HepG2 (cell line): ENCODE results near the gene ECPAS. TPM values are rescaled to one million over a fixed set of nuclear protein-coding genes. Genes with fewer than 3 reads are reported as not detected.

Experiments
- ARHGAP35 ChIP-seq: sonication (generic); formaldehyde crosslinking; IDR thresholded peaks from 2 replicates; pipeline ENCODE4 v1.9.0; 2022; ENCODE audit warnings: mild to moderate bottlenecking, inconsistent platforms, moderate library complexity, missing genetic modification reagents, borderline replicate concordance
- ASH2L ChIP-seq: fragments of 300-600, 200-600 bp; sonication (generic); IDR thresholded peaks from 2 replicates; pipeline ENCODE4 v1.7.0; 2017; ENCODE audit warnings: low read depth, mild to moderate bottlenecking, moderate library complexity, mixed read lengths, low read length; ENCODE audit not compliant: insufficient read length
- BRF2 ChIP-seq: sonication (generic); formaldehyde crosslinking; IDR thresholded peaks from 2 replicates; pipeline ENCODE4 v1.8.1; 2022; ENCODE audit warnings: mild to moderate bottlenecking, missing genetic modification reagents
- CCAR2 ChIP-seq: fragments of 200-400 bp; formaldehyde crosslinking; optimal IDR thresholded peaks from 2 replicates; pipeline ENCODE3; 2018; ENCODE audit warnings: low read depth, mild to moderate bottlenecking, low read length, moderate library complexity
- FOXO1 ChIP-seq: sonication (generic); formaldehyde crosslinking; IDR thresholded peaks from 2 replicates; pipeline ENCODE4 v1.4.0; 2020; ENCODE audit warnings: missing genetic modification reagents
- HMGXB3 ChIP-seq: sonication (generic); formaldehyde crosslinking; IDR thresholded peaks from 2 replicates; pipeline ENCODE4 v1.4.0; 2020; ENCODE audit warnings: missing genetic modification reagents, borderline replicate concordance
- NCOA2 ChIP-seq: sonication (generic); formaldehyde crosslinking; IDR thresholded peaks from 2 replicates; pipeline ENCODE4 v1.8.0; 2022; ENCODE audit warnings: inconsistent platforms
- NFYC ChIP-seq: IDR thresholded peaks from 2 replicates; pipeline ENCODE4 v1.6.1; 2016; ENCODE audit warnings: missing genetic modification reagents, missing compliant biosample characterization
- SOX6 ChIP-seq, 2 experiments: fragments of 450-650 bp in 1 of 2; sonication (generic) in 1 of 2; formaldehyde crosslinking in 1 of 2; IDR thresholded peaks; 2 replicates each; pipeline versions ENCODE4 v1.4.0 to v1.6.1; 2017 to 2020; ENCODE audit warnings: antibody characterized with exemption in 1 of 2, mild to moderate bottlenecking in 1 of 2, missing genetic modification reagents in 1 of 2
- STAG1 ChIP-seq: sonication (generic); formaldehyde crosslinking; IDR thresholded peaks from 2 replicates; pipeline ENCODE4 v1.4.0; 2020; ENCODE audit warnings: missing genetic modification reagents
- STAT6 ChIP-seq: sonication (generic); formaldehyde crosslinking; IDR thresholded peaks from 2 replicates; pipeline ENCODE4 v1.4.0; 2020; ENCODE audit warnings: missing genetic modification reagents, mild to moderate bottlenecking, borderline replicate concordance
- YEATS4 ChIP-seq: sonication (generic); formaldehyde crosslinking; IDR thresholded peaks from 2 replicates; pipeline ENCODE4 v1.4.0; 2020; ENCODE audit warnings: missing genetic modification reagents, borderline replicate concordance
- ZBTB43 ChIP-seq: sonication (generic); formaldehyde crosslinking; conservative IDR thresholded peaks from 2 replicates; pipeline ENCODE4 v1.4.0; 2020; ENCODE audit warnings: missing genetic modification reagents
- ZFP91 ChIP-seq: sonication (generic); formaldehyde crosslinking; IDR thresholded peaks from 2 replicates; pipeline ENCODE4 v1.9.0; 2022; ENCODE audit warnings: missing genetic modification reagents, mild to moderate bottlenecking, borderline replicate concordance
- ZNF275 ChIP-seq: sonication (generic); formaldehyde crosslinking; IDR thresholded peaks from 2 replicates; pipeline ENCODE4 v1.8.0; 2022; ENCODE audit warnings: missing genetic modification reagents, mild to moderate bottlenecking, inconsistent platforms, borderline replicate concordance
- ZNF430 ChIP-seq: sonication (generic); formaldehyde crosslinking; IDR thresholded peaks from 2 replicates; pipeline ENCODE4 v1.9.0; 2021; ENCODE audit warnings: mild to moderate bottlenecking, missing genetic modification reagents
- ZNF761 ChIP-seq: sonication (generic); formaldehyde crosslinking; conservative IDR thresholded peaks from 2 replicates; pipeline ENCODE4 v1.4.0; 2020; ENCODE audit warnings: mild to moderate bottlenecking, missing genetic modification reagents
- polyA plus RNA-seq, 8 experiments: library from polyadenylated mRNA; depleted of rRNA in 3 of 8; stranded (reverse) in 7 of 8; unstranded in 1 of 8; fragments of >200 nt; fragmentation: Illumina TruSeq in 4 of 8; extraction: Trizol in 4 of 8; gene quantifications; 2 replicates each; pipeline versions ENCODE4 v1.2.1 to v1.2.3, GENCODE V29; 2011 to 2016; ENCODE audit warnings: low read depth in 4 of 8, missing spikeins in 1 of 8, mixed read lengths in 1 of 8; ENCODE audit not compliant: insufficient read depth in 1 of 8
- total RNA-seq, 5 experiments: library from RNA; depleted of rRNA; stranded (reverse); fragments of >200 nt; fragmentation: Illumina TruSeq; extraction: Trizol; gene quantifications; 2 replicates each; pipeline ENCODE4 v1.2.3, GENCODE V29; 2016; ENCODE audit warnings: low read depth in 1 of 5

ECPAS gene
- total and polyA plus RNA-seq, 2 of the 13 experiments (the other 11 are each of a cell fraction or from before 2014, with no cell fraction given), result 35.3 to 58.0 TPM

- TF ChIP-seq ZNF275 (CRISPR knock-in tag) (no peak), ARHGAP35 (CRISPR knock-in tag) (no peak), ZNF430 (CRISPR knock-in tag) (no peak), SOX6 (IDR thresholded peaks at IDR 0.05) (no peak), SOX6 (CRISPR knock-in tag; IDR thresholded peaks at IDR 0.05) (peak; percentile 4; the same call in 1 of the 2 replicates), ZBTB43 (CRISPR knock-in tag) (no peak), YEATS4 (no peak), HMGXB3 (CRISPR knock-in tag) (no peak), STAG1 (no peak), CCAR2 (no peak), NFYC (CRISPR knock-in tag) (no peak), NCOA2 (CRISPR knock-in tag) (no peak), ZNF761 (CRISPR knock-in tag) (no peak), FOXO1 (no peak), STAT6 (CRISPR knock-in tag) (no peak), ZFP91 (CRISPR knock-in tag) (peak; percentile 50; the same call in 1 of the 2 replicates), ASH2L (peak; percentile 60), BRF2 (CRISPR knock-in tag) (0 out of 2 replicates have a peak, but pooled peaks have one; percentile 11)
Measured at GRCh38 chr9:111484572-111484894, 350 bp upstream of the ECPAS start (continued).
